CD14-positive monocyte (primary cell): ENCODE measurements around the gene CERKL. TPM values are rescaled to one million over a fixed set of nuclear protein-coding genes. Genes with fewer than 3 reads are reported as not detected.

Experiments used
- DNase-seq, 3 donors: peaks; one replicate each; pipeline ENCODE4 v3.0.0-alpha.2; 2011 to 2022
- H2AFZ ChIP-seq: 2 replicates; pipeline ENCODE4 v1.6.0; 2012; ENCODE audit warnings: mild to moderate bottlenecking, low read depth, low read length, inconsistent platforms; ENCODE audit not compliant: insufficient read depth, poor library complexity, severe bottlenecking
- H3K27ac ChIP-seq, 2 donors: 1 replicate in 1 of 2; 2 replicates in 1 of 2; pipeline ENCODE4 v1.5.1; 2012 to 2013; ENCODE audit warnings: low read length in 2 of 2, control low read depth in 1 of 2, inconsistent platforms in 1 of 2, low read depth in 1 of 2, mild to moderate bottlenecking in 1 of 2
- H3K27me3 ChIP-seq, 2 donors: one replicate each; pipeline versions ENCODE4 v1.6.0 to v1.6.1; 2011 to 2013; ENCODE audit warnings: low read length in 2 of 2; ENCODE audit not compliant: control insufficient read depth in 2 of 2, insufficient read depth in 2 of 2
- H3K36me3 ChIP-seq, 2 donors: replicated peaks in 1 of 2; 1 replicate in 1 of 2; 2 replicates in 1 of 2; pipeline versions ENCODE4 v1.5.1 to v1.6.1; 2012 to 2013; ENCODE audit warnings: low read length in 2 of 2, control low read depth in 1 of 2, inconsistent platforms in 1 of 2, mild to moderate bottlenecking in 1 of 2; ENCODE audit not compliant: insufficient read depth in 2 of 2, control insufficient read depth in 1 of 2
- H3K4me1 ChIP-seq, 2 donors: 1 replicate in 1 of 2; 2 replicates in 1 of 2; pipeline versions ENCODE4 v1.5.1 to v1.6.1; 2012 to 2013; ENCODE audit warnings: low read length in 2 of 2, control low read depth in 1 of 2, inconsistent platforms in 1 of 2, mild to moderate bottlenecking in 1 of 2, moderate library complexity in 1 of 2; ENCODE audit not compliant: insufficient read depth in 2 of 2, control insufficient read depth in 1 of 2
- H3K4me2 ChIP-seq: replicated peaks from 2 replicates; pipeline ENCODE3; 2012; ENCODE audit warnings: low read length, moderate library complexity, mild to moderate bottlenecking; ENCODE audit not compliant: poor library complexity, severe bottlenecking; ENCODE audit errors: extremely low read depth
- H3K4me3 ChIP-seq, 3 experiments: fragments of 200-600 bp in 1 of 3; sonication (generic) in 1 of 3; replicated peaks in 1 of 3; 1 replicate in 2 of 3; 2 replicates in 1 of 3; pipeline ENCODE4 v1.5.1; 2011 to 2013; ENCODE audit warnings: low read length in 3 of 3, mild to moderate bottlenecking in 3 of 3, control low read depth in 2 of 3, low read depth in 2 of 3, inconsistent platforms in 1 of 3, moderate library complexity in 1 of 3
- H3K79me2 ChIP-seq: 2 replicates; pipeline ENCODE4 v1.6.0; 2012; ENCODE audit warnings: mild to moderate bottlenecking, control low read depth, inconsistent platforms, low read length, moderate library complexity; ENCODE audit not compliant: insufficient read depth
- H3K9ac ChIP-seq: 2 replicates; pipeline ENCODE4 v1.6.0; 2017; ENCODE audit warnings: low read length, mild to moderate bottlenecking; ENCODE audit not compliant: insufficient read depth, poor library complexity, severe bottlenecking
- H3K9me3 ChIP-seq, 2 donors: replicated peaks in 1 of 2; 1 replicate in 1 of 2; 2 replicates in 1 of 2; pipeline versions ENCODE4 v1.5.1 to v1.6.1; 2012 to 2013; ENCODE audit warnings: low read length in 2 of 2, control low read depth in 1 of 2; ENCODE audit not compliant: control insufficient read depth in 1 of 2, insufficient read depth in 1 of 2
- H4K20me1 ChIP-seq: 2 replicates; pipeline ENCODE4 v1.6.0; 2012; ENCODE audit warnings: mild to moderate bottlenecking, low read length, control low read depth, moderate library complexity; ENCODE audit not compliant: insufficient read depth
- H3K27ac Mint-ChIP-seq, 7 donors: one replicate each; pipeline ENCODE4 v1.8.0; 2020; ENCODE audit warnings: mild to moderate bottlenecking in 7 of 7, mixed read lengths in 7 of 7, moderate library complexity in 6 of 7, inconsistent platforms in 2 of 7
- H3K27me3 Mint-ChIP-seq, 3 donors: one replicate each; pipeline ENCODE4 v1.8.0; 2021 to 2022; ENCODE audit warnings: low read depth in 3 of 3, mild to moderate bottlenecking in 3 of 3, mixed read lengths in 3 of 3, moderate library complexity in 3 of 3, inconsistent platforms in 1 of 3
- H3K36me3 Mint-ChIP-seq, 2 donors: one replicate each; pipeline ENCODE4 v1.8.0; 2020; ENCODE audit warnings: mixed read lengths in 2 of 2, inconsistent platforms in 1 of 2, mild to moderate bottlenecking in 1 of 2
- H3K4me1 Mint-ChIP-seq: one replicate; pipeline ENCODE4 v1.8.0; 2020; ENCODE audit warnings: mild to moderate bottlenecking, mixed read lengths
- H3K4me3 Mint-ChIP-seq, 2 donors: one replicate each; pipeline ENCODE4 v1.8.0; 2020; ENCODE audit warnings: mild to moderate bottlenecking in 2 of 2, mixed read lengths in 2 of 2, moderate library complexity in 1 of 2
- H3K9me3 Mint-ChIP-seq, 7 donors: one replicate each; pipeline ENCODE4 v1.8.0; 2020 to 2022; ENCODE audit warnings: mixed read lengths in 7 of 7, mild to moderate bottlenecking in 6 of 7, moderate library complexity in 6 of 7, inconsistent platforms in 2 of 7
- WGBS: methylation state at CpG from one replicate; pipeline ENCODE4 v1.1.5; 2013; ENCODE audit warnings: missing lambda C conversion rate; ENCODE audit not compliant: insufficient coverage; 5-methylcytosine and 5-hydroxymethylcytosine counted together
- intact Hi-C, 2 donors: fragments of 100-400 bp; cut with micrococcal nuclease; formaldehyde crosslinking; loops; one replicate each; pipeline versions ENCODE4 v1.15.0 to v1.15.1; 2023
- polyA plus RNA-seq, 3 donors: library from polyadenylated mRNA; depleted of rRNA in 1 of 3; unstranded in 2 of 3; stranded (reverse) in 1 of 3; fragments of 300-500 nt in 2 of 3; fragments of >200 nt in 1 of 3; fragmentation: Illumina TruSeq in 2 of 3; gene quantifications; 1 replicate in 2 of 3; 2 replicates in 1 of 3; pipeline ENCODE4 v1.2.3, GENCODE V29; 2012 to 2021
- TF ChIP-seq, protein P1 (sequence below): fragments of 200-600 bp; IDR thresholded peaks from one replicate; pipeline ENCODE4 v1.8.0; 2022; ENCODE audit warnings: antibody characterized with exemption, mild to moderate bottlenecking

The CERKL gene
- polyA plus RNA-seq, 3 donors: 0.12 to 16.3 (median 8.6) TPM

GRCh38 chr2:181698223-181698622, 41.3 kb upstream of the CERKL start:
- H3K27ac Mint-ChIP-seq: peak overlapping the region in 6 of 7 donors; percentile 9 to 83 (median 74)
- peaks cover 2 to 18% (median 12%) of the 10 kb centered on the region in 7 donors for H3K9me3 Mint-ChIP-seq
- Histone ChIP-seq H4K20me1 (no peaks in the 10 kb centered on the region), H3K27ac (peak overlapping the region in 1 of 2 donors; percentile 67), H2AFZ (peak overlapping the region; percentile 18), H3K79me2 (no peaks in the 10 kb centered on the region), H3K4me2 (peak overlapping the region; percentile 66), H3K9me3 (peaks cover 2 to 7% of the 10 kb centered on the region in 2 donors), H3K9ac (no peak overlapping the region), H3K4me3 (peak overlapping the region in 1 of 3 experiments; percentile 59), H3K27me3 (no peaks in the 10 kb centered on the region), H3K36me3 (no peaks in the 10 kb centered on the region), H3K4me1 (peaks cover 18 to 24% of the 10 kb centered on the region in 2 donors)
- H3K4me3 Mint-ChIP-seq: peak overlapping the region in 1 of 2 donors; percentile 69
- WGBS: 100% methylated on average over 1 of the region's 1 CpG
- peaks cover 26% of the 10 kb centered on the region for H3K4me1 Mint-ChIP-seq
- intact Hi-C loops: no loop called here
- peaks cover 0 to 10% (median 0%) of the 10 kb centered on the region in 3 donors for H3K27me3 Mint-ChIP-seq
- H3K36me3 Mint-ChIP-seq: peaks cover 0 to 4% of the 10 kb centered on the region in 2 donors
- TF ChIP-seq, protein P1, sequence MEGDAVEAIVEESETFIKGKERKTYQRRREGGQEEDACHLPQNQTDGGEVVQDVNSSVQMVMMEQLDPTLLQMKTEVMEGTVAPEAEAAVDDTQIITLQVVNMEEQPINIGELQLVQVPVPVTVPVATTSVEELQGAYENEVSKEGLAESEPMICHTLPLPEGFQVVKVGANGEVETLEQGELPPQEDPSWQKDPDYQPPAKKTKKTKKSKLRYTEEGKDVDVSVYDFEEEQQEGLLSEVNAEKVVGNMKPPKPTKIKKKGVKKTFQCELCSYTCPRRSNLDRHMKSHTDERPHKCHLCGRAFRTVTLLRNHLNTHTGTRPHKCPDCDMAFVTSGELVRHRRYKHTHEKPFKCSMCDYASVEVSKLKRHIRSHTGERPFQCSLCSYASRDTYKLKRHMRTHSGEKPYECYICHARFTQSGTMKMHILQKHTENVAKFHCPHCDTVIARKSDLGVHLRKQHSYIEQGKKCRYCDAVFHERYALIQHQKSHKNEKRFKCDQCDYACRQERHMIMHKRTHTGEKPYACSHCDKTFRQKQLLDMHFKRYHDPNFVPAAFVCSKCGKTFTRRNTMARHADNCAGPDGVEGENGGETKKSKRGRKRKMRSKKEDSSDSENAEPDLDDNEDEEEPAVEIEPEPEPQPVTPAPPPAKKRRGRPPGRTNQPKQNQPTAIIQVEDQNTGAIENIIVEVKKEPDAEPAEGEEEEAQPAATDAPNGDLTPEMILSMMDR: no peak
- DNase-seq: no peak

DNA sequence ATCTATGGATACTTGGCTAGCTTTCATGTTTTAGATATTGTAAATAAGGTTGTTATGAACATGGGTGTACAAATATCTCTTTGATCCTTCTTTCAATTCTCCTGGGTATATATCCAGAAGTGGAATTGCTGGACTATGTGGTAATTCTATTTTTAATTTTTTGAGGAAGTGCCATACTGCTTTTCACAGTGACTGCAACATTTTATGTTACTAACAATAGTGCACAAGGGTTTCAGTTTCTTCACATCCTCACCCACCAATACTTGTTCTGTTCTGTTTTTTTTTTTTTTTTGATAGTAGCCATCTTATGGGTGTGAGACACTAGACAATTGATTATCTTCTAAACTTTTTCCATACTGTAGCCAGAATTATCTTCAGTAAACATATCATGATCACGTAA, 40.7 kb upstream of the CERKL start:
- peaks cover 2 to 14% (median 8%) of the 10 kb centered on the region in 7 donors for H3K9me3 Mint-ChIP-seq
- intact Hi-C loops: no loop called here
- peaks cover 26% of the 10 kb centered on the region for H3K4me1 Mint-ChIP-seq
- H3K27ac Mint-ChIP-seq: peak overlapping the region; percentile 9 to 83 (median 75)
- peaks cover 0 to 8% (median 0%) of the 10 kb centered on the region in 3 donors for H3K27me3 Mint-ChIP-seq
- H3K4me3 ChIP-seq: peak overlapping the region in 1 of 3 experiments; percentile 59
- H2AFZ ChIP-seq: peak overlapping the region; percentile 18
- H3K4me3 Mint-ChIP-seq: peak overlapping the region in 1 of 2 donors; percentile 69
- peak overlapping the region in 1 of 2 donors; percentile 67 for H3K27ac ChIP-seq
- H3K4me1 ChIP-seq: peaks cover 18 to 24% of the 10 kb centered on the region in 2 donors
- 83% methylated on average over 1 of the region's 1 CpG for WGBS
- H3K4me2 ChIP-seq: peak overlapping the region; percentile 66
- H3K9ac ChIP-seq: no peak overlapping the region
- H3K79me2 ChIP-seq: no peaks in the 10 kb centered on the region
- DNase-seq: peak; percentile 33 to 46 (median 39)
- no peaks in the 10 kb centered on the region for H3K36me3 ChIP-seq
- TF ChIP-seq, protein P1: no peak
- peaks cover 0 to 6% of the 10 kb centered on the region in 2 donors for H3K9me3 ChIP-seq
- H3K27me3 ChIP-seq: no peaks in the 10 kb centered on the region
- no peaks in the 10 kb centered on the region for H4K20me1 ChIP-seq
- peaks cover 0 to 4% of the 10 kb centered on the region in 2 donors for H3K36me3 Mint-ChIP-seq
